K562 (cell line): ENCODE data around the gene HSD3B7. TPM values are rescaled to one million over a fixed set of nuclear protein-coding genes. Genes with fewer than 3 reads are reported as not detected.

ENCODE experiments used
- ATAC-seq: fragments of 200-7000 bp; cut with Tn5 transposase; 3 replicates; pipeline ENCODE4 v1.9.1; 2020; ENCODE audit warnings: moderate library complexity
- BruUV-seq: library from RNA; stranded (reverse); fragments of 400-500 nt; replicated peaks from 2 replicates; lab custom pipeline; 2021; lab: Mats Ljungman, UMichigan
- CTCF ChIA-PET: fragments of 300-600 bp; formaldehyde crosslinking; extraction: SDS; loops from one replicate; lab custom pipeline; 2021; ENCODE audit warnings: low intra/inter-chr PET ratio; lab: Yijun Ruan, JAX
- POLR2A ChIA-PET: fragments of 300-600, 350-650 bp; sonication (Branson Sonifier 250); formaldehyde crosslinking; extraction: SDS; loops from one replicate; lab custom pipeline; 2021; ENCODE audit warnings: antibody characterized with exemption, inconsistent platforms; lab: Yijun Ruan, JAX
- DNase-seq, 4 experiments: peaks; one replicate each; pipeline versions ENCODE4 v3.0.0 to v3.0.0-alpha.2; 2011 to 2018; ENCODE audit warnings: low spot score in 3 of 4, mixed read lengths in 3 of 4; ENCODE audit errors: extremely low read depth in 1 of 4
- FAIRE-seq: peaks from 2 replicates; lab custom pipeline; 2011; peaks lifted over from hg19 to GRCh38; lab: Jason Lieb, UNC
- H2AFZ ChIP-seq: 2 replicates; pipeline ENCODE4 v1.6.0; 2011; ENCODE audit warnings: low read depth, low read length, control low read depth, inconsistent platforms
- H3K27ac ChIP-seq: fragments of 200-600 bp; 3 replicates; pipeline ENCODE4 v1.8.0; 2011; ENCODE audit warnings: low read depth, mild to moderate bottlenecking, control low read depth, inconsistent platforms, low read length, moderate library complexity, mixed read lengths; ENCODE audit errors: extremely low read depth
- H3K27me3 ChIP-seq, 2 experiments: fragments of 300-600 bp in 1 of 2; 2 replicates in 1 of 2; 3 replicates in 1 of 2; pipeline versions ENCODE4 v1.6.0 to v1.8.0; 2011; ENCODE audit warnings: inconsistent platforms in 2 of 2, low read length in 2 of 2, mild to moderate bottlenecking in 1 of 2, mixed read lengths in 1 of 2, moderate library complexity in 1 of 2; ENCODE audit not compliant: control insufficient read depth in 2 of 2, insufficient read depth in 2 of 2
- H3K36me3 ChIP-seq: fragments of 300-600 bp; 3 replicates; pipeline ENCODE4 v1.8.0; 2011; ENCODE audit warnings: mild to moderate bottlenecking, low read length, inconsistent platforms; ENCODE audit not compliant: control insufficient read depth, insufficient read depth
- H3K4me1 ChIP-seq, 2 experiments: fragments of 200-600 bp in 1 of 2; replicated peaks in 1 of 2; 2 replicates in 1 of 2; 3 replicates in 1 of 2; pipeline versions ENCODE4 v1.5.1 to v1.8.0; 2011; ENCODE audit warnings: inconsistent platforms in 2 of 2, low read length in 2 of 2, mild to moderate bottlenecking in 1 of 2, mixed read lengths in 1 of 2, moderate library complexity in 1 of 2; ENCODE audit not compliant: control insufficient read depth in 2 of 2, insufficient read depth in 2 of 2
- H3K4me2 ChIP-seq: 2 replicates; pipeline ENCODE4 v1.6.1; 2011; ENCODE audit warnings: low read length, control low read depth, inconsistent platforms, mixed read lengths; ENCODE audit not compliant: insufficient read depth
- H3K4me3 ChIP-seq: fragments of 200-600 bp; sonication (generic), shearing (Covaris generic); 2 replicates; pipeline ENCODE4 v1.5.1; 2016; ENCODE audit warnings: control low read depth, inconsistent platforms
- H3K79me2 ChIP-seq: fragments of 200-600 bp; 3 replicates; pipeline ENCODE4 v1.8.0; 2011; ENCODE audit warnings: low read length, inconsistent platforms; ENCODE audit not compliant: control insufficient read depth, insufficient read depth
- H3K9ac ChIP-seq, 2 experiments: 2 replicates each; pipeline versions ENCODE4 v1.6.0 to v1.6.1; 2011; ENCODE audit warnings: low read depth in 2 of 2, low read length in 2 of 2, control low read depth in 1 of 2, inconsistent platforms in 1 of 2, mild to moderate bottlenecking in 1 of 2, mixed read lengths in 1 of 2; ENCODE audit not compliant: insufficient read depth in 1 of 2
- H3K9me1 ChIP-seq: one replicate; pipeline ENCODE4 v1.6.0; 2011; ENCODE audit warnings: inconsistent platforms, mild to moderate bottlenecking, low read length, moderate library complexity; ENCODE audit not compliant: control insufficient read depth, insufficient read depth
- H3K9me3 ChIP-seq: replicated peaks from 2 replicates; pipeline ENCODE4 v1.5.1; 2011; ENCODE audit warnings: low read depth, low read length, inconsistent platforms; ENCODE audit not compliant: control insufficient read depth, insufficient read depth
- H4K20me1 ChIP-seq: replicated peaks from 2 replicates; pipeline ENCODE4 v1.6.1; 2011; ENCODE audit warnings: low read length, inconsistent platforms, mixed read lengths; ENCODE audit not compliant: control insufficient read depth, insufficient read depth
- EGR1 ChIP-seq: fragments of 450-650 bp; conservative IDR thresholded peaks from 2 replicates; pipeline ENCODE4 v1.6.1; 2017; ENCODE audit warnings: mild to moderate bottlenecking
- FOXM1 ChIP-seq, 2 experiments: fragments of 450-650 bp in 1 of 2; sonication (generic) in 1 of 2; formaldehyde crosslinking in 1 of 2; IDR thresholded peaks; 2 replicates each; pipeline versions ENCODE4 v1.6.1 to v1.9.0; 2017 to 2022; ENCODE audit warnings: low read depth in 2 of 2, mild to moderate bottlenecking in 2 of 2, missing genetic modification reagents in 1 of 2, moderate library complexity in 1 of 2
- HES1 ChIP-seq: fragments of 450-650 bp; IDR thresholded peaks from 2 replicates; pipeline ENCODE4 v1.6.1; 2016; ENCODE audit warnings: low read depth, mild to moderate bottlenecking, moderate library complexity
- MYC ChIP-seq, 2 experiments: fragments of 250-450 bp in 1 of 2; sonication (Bioruptor Pico) in 1 of 2; IDR thresholded peaks; 2 replicates each; pipeline versions ENCODE4 v1.5.1 to v1.6.1; 2012 to 2021; ENCODE audit warnings: low read depth in 2 of 2, borderline replicate concordance in 1 of 2, improper control_type of control experiment in 1 of 2, low read length in 1 of 2, mild to moderate bottlenecking in 1 of 2, moderate library complexity in 1 of 2
- ZFP30 ChIP-seq: fragments of 250-450 bp; sonication (Bioruptor Pico); IDR thresholded peaks from 2 replicates; pipeline ENCODE4 v1.8.0; 2022; ENCODE audit warnings: moderate library complexity, mild to moderate bottlenecking, inconsistent platforms, borderline replicate concordance
- ZFPM2 ChIP-seq: fragments of 250-450 bp; sonication (Bioruptor Pico); IDR thresholded peaks from 2 replicates; pipeline ENCODE4 v1.5.1; 2022; ENCODE audit warnings: mild to moderate bottlenecking
- WGBS: fragments of 100-300 bp; shearing (Covaris generic); methylation state at CpG from one replicate; pipeline ENCODE4 v1.1.6; 2016; ENCODE audit warnings: low coverage, mixed read lengths; ENCODE audit not compliant: insufficient coverage; ENCODE audit errors: missing lambda C conversion rate; 5-methylcytosine and 5-hydroxymethylcytosine counted together
- in situ Hi-C: fragments of 300-500 bp; cut with MboI; formaldehyde crosslinking; loops from 4 replicates; pipeline ENCODE4 v1.15.0; 2018; ENCODE audit warnings: inconsistent platforms, mixed read lengths
- intact Hi-C: fragments of 100-400 bp; cut with micrococcal nuclease; formaldehyde crosslinking; loops from 2 replicates; pipeline ENCODE4 v1.14.2; 2022
- polyA plus RNA-seq, 8 experiments: library from polyadenylated mRNA; depleted of rRNA in 4 of 8; stranded (reverse) in 5 of 8; unstranded in 3 of 8; fragments of >200 nt; fragmentation: Nextera tagmentation in 2 of 8; fragmentation: Illumina TruSeq in 1 of 8; extraction: Ambion mirVana in 2 of 8; extraction: Trizol in 1 of 8; gene quantifications; 2 replicates each; pipeline versions ENCODE4 v1.2.1 to v1.2.3, GENCODE V29; 2011 to 2014; ENCODE audit warnings: inconsistent platforms in 1 of 8, missing spikeins in 1 of 8
- total RNA-seq, 7 experiments: library from RNA; depleted of rRNA in 6 of 7; stranded (reverse); fragments of >200 nt in 6 of 7; fragmentation: Illumina TruSeq in 2 of 7; extraction: Trizol in 2 of 7; gene quantifications; 2 replicates each; pipeline versions ENCODE4 v1.2.1 to v1.2.3, GENCODE V29; 2011 to 2021; ENCODE audit warnings: low replicate concordance in 1 of 7

HSD3B7 gene
- total and polyA plus RNA-seq, 9 of the 15 experiments (the other 6 are each of a cell fraction or from before 2014, with no cell fraction given): 5.4 to 49.1 (median 23.0) TPM

- peaks cover 37% of the 10 kb centered on the region for H3K79me2 ChIP-seq
- ATAC-seq: no peak
- peak overlapping the region; percentile 15; the same call in 1 of the 2 replicates for H3K4me2 ChIP-seq
- H3K9ac ChIP-seq: peak overlapping the region in 1 of 2 experiments; percentile 79; a peak in 2 of 4 replicates
- no peaks in the 10 kb centered on the region for H3K27me3 ChIP-seq
- H4K20me1 ChIP-seq: no peaks in the 10 kb centered on the region
- no peak for TF ChIP-seq HES1
- 0 out of 2 replicates have a peak, but pooled peaks have one; percentile 35 for TF ChIP-seq ZFPM2
- TF ChIP-seq FOXM1 (IDR thresholded peaks at IDR 0.05; ENCODE audit: low read depth): no peak
- TF ChIP-seq FOXM1 (CRISPR knock-in tag; IDR thresholded peaks at IDR 0.05; ENCODE audit: low read depth): no peak
- TF ChIP-seq MYC (IDR thresholded peaks at IDR 0.05; ENCODE audit: low read depth, low read length): no peak
- no peak for TF ChIP-seq MYC (CRISPR knock-in tag; IDR thresholded peaks at IDR 0.05; ENCODE audit: borderline replicate concordance, low read depth)
- no peak for TF ChIP-seq ZFP30
- no peak for TF ChIP-seq EGR1
- peaks cover 15% of the 10 kb centered on the region; the same call in 2 of the 3 replicates for H3K36me3 ChIP-seq
- no peak for FAIRE-seq
- H3K4me3 ChIP-seq: no peak overlapping the region
- DNase-seq: no peak
- BruUV-seq: no TSS peak
- H3K9me1 ChIP-seq: peaks cover 8% of the 10 kb centered on the region
- peak overlapping the region; percentile 28; the same call in 1 of the 3 replicates for H3K27ac ChIP-seq
- H3K4me1 ChIP-seq: peaks cover 36 to 57% of the 10 kb centered on the region in 2 experiments
- POLR2A ChIA-PET: interaction anchor here (0.6 to 3.8 kb wide), 10 partner anchors 10 to 920 kb away, joined by 3 to 11 read pairs (median 4); partner anchors contain the start of genes FUS, ZNF267, ZNF646 and ZNF668
- in situ Hi-C loops: loop anchor here (10.0 to 25.0 kb wide), 2 partner anchors 742 to 909 kb away; partner anchors contain the start of gene ZNF267
- intact Hi-C loops: loop anchor here (10.0 kb wide), 2 partner anchors 142 to 502 kb away; partner anchors contain the start of genes ARMC5 and VKORC1
- 55% methylated on average over 8 of the region's 9 CpGs for WGBS
- CTCF ChIA-PET: interaction anchor here (0.8 kb wide), 1 partner anchor 203 kb away, joined by 5 read pairs; no protein-coding TSS in a partner anchor
- no peak overlapping the region for H2AFZ ChIP-seq
- no peaks in the 10 kb centered on the region for H3K9me3 ChIP-seq
These were observed 31.9 kb upstream of the HSD3B7 start for GRCh38 chr16:30953111-30953510.
